ENCODE measurements around the gene PDIA6. TPM values are rescaled to one million over a fixed set of nuclear protein-coding genes. Genes with fewer than 3 reads are reported as not detected.

Gene PDIA6
- total and polyA plus RNA-seq, 2 of the 4 experiments (the other 2 are of a cell fraction) = 204 to 349 TPM

- no peaks in the 10 kb centered on the region; the same call in 1 of the 2 replicates for H3K9me1 ChIP-seq (ENCODE audit: insufficient read depth, low read length)
- H3K18ac ChIP-seq (ENCODE audit: low read depth, low read length) = no peak overlapping the region
- in situ Hi-C loops (cut with MboI; ENCODE audit: low sequenced_read_pairs) (no loop called here), dilution Hi-C loops (cut with HindIII; ENCODE audit: low sequenced_read_pairs, unreplicated experiment) (no loop called here), intact Hi-C loops (cut with micrococcal nuclease) (no loop called here)
- H3K9me3 ChIP-seq (ENCODE audit: control insufficient read depth, insufficient read depth, low read length) = no peaks in the 10 kb centered on the region
- H3K27ac ChIP-seq (ENCODE audit: insufficient read depth, low read length) = no peak overlapping the region
- no peak for DNase-seq
- no peak overlapping the region for H4K5ac ChIP-seq (ENCODE audit: low read depth, low read length)
- H2AK5ac ChIP-seq (ENCODE audit: low read depth, low read length) = no peak overlapping the region
- H3K23ac ChIP-seq (ENCODE audit: low read depth, low read length) = no peak overlapping the region
- CTCF ChIA-PET = no interaction called here
- H3K4ac ChIP-seq (ENCODE audit: low read depth, low read length) = no peak overlapping the region
- H3K4me3 ChIP-seq (ENCODE audit: insufficient read depth, low read depth, low read length) = no peak overlapping the region
- H3K4me1 ChIP-seq (ENCODE audit: control insufficient read depth, insufficient read depth, low read length) = no peaks in the 10 kb centered on the region
- peaks cover 47% of the 10 kb centered on the region for H3K36me3 ChIP-seq (ENCODE audit: control insufficient read depth, insufficient read depth, low read length)
- no peak overlapping the region for H2BK5ac ChIP-seq (ENCODE audit: low read depth, low read length, poor library complexity, severe bottlenecking)
- H3K27me3 ChIP-seq (ENCODE audit: control insufficient read depth, insufficient read depth, low read length) = no peaks in the 10 kb centered on the region
- TF ChIP-seq RFX5 (IDR thresholded peaks at IDR 0.05; ENCODE audit: low read depth, low read length) (no peak), CHD1 (IDR thresholded peaks at IDR 0.05; ENCODE audit: low read depth, low read length) (no peak), MAZ (IDR thresholded peaks at IDR 0.05; ENCODE audit: borderline replicate concordance, low read depth, low read length) (no peak), RCOR1 (IDR thresholded peaks at IDR 0.05; ENCODE audit: insufficient replicate concordance, low read length) (no peak), MXI1 (IDR thresholded peaks at IDR 0.05; ENCODE audit: borderline replicate concordance, low read depth, low read length) (no peak), SMC3 (IDR thresholded peaks at IDR 0.05; ENCODE audit: low read depth, low read length) (no peak), RAD21 (IDR thresholded peaks at IDR 0.05; ENCODE audit: low read length) (no peak), ELK1 (IDR thresholded peaks at IDR 0.05; ENCODE audit: borderline replicate concordance, low read depth, low read length) (no peak), FOS (IDR thresholded peaks at IDR 0.05; ENCODE audit: low read depth, low read length) (no peak), USF2 (IDR thresholded peaks at IDR 0.05; ENCODE audit: low read depth, low read length) (no peak), NFE2L2 (IDR thresholded peaks at IDR 0.05; ENCODE audit: low read depth, low read length) (no peak), POLR2A (IDR thresholded peaks at IDR 0.05; ENCODE audit: low read depth, low read length) (no peak), MAFK (IDR thresholded peaks at IDR 0.05; ENCODE audit: low read depth, low read length) (no peak), BHLHE40 (IDR thresholded peaks at IDR 0.05; ENCODE audit: low read depth, low read length) (no peak), CEBPB (IDR thresholded peaks at IDR 0.05; ENCODE audit: low read depth, low read length) (no peak)
- TF ChIP-seq, protein P1, sequence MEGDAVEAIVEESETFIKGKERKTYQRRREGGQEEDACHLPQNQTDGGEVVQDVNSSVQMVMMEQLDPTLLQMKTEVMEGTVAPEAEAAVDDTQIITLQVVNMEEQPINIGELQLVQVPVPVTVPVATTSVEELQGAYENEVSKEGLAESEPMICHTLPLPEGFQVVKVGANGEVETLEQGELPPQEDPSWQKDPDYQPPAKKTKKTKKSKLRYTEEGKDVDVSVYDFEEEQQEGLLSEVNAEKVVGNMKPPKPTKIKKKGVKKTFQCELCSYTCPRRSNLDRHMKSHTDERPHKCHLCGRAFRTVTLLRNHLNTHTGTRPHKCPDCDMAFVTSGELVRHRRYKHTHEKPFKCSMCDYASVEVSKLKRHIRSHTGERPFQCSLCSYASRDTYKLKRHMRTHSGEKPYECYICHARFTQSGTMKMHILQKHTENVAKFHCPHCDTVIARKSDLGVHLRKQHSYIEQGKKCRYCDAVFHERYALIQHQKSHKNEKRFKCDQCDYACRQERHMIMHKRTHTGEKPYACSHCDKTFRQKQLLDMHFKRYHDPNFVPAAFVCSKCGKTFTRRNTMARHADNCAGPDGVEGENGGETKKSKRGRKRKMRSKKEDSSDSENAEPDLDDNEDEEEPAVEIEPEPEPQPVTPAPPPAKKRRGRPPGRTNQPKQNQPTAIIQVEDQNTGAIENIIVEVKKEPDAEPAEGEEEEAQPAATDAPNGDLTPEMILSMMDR (conservative IDR thresholded peaks at IDR 0.05; ENCODE audit: low read depth, low read length) = no peak
- H2AFZ ChIP-seq (replicated peaks; ENCODE audit: low read length, poor library complexity) = no peak overlapping the region
- no peak overlapping the region for H2BK120ac ChIP-seq (ENCODE audit: low read depth, low read length)
- no peak overlapping the region for H3K4me2 ChIP-seq (ENCODE audit: low read depth, low read length)
- ATAC-seq (ENCODE audit: low read depth) = no peak
- peaks cover 25 to 30% of the 10 kb centered on the region in 2 experiments for H3K79me1 ChIP-seq (ENCODE audit: low read depth in 1 of 2, low read length in 2 of 2)
- H2AK9ac ChIP-seq (replicated peaks; ENCODE audit: low read depth, low read length, poor library complexity) = no peak overlapping the region
- no peak overlapping the region for H3K9ac ChIP-seq (ENCODE audit: low read depth, low read length)
- no peak overlapping the region for H2BK20ac ChIP-seq (ENCODE audit: low read depth, low read length)
- POLR2A ChIA-PET (ENCODE audit: unreplicated experiment) = no interaction called here
- no peak overlapping the region for H4K91ac ChIP-seq (ENCODE audit: insufficient read depth, low read depth, low read length)
- H2BK15ac ChIP-seq (ENCODE audit: low read depth, low read length) = no peak overlapping the region
- H4K8ac ChIP-seq (ENCODE audit: low read depth in 2 of 2, low read length in 2 of 2) = no peak overlapping the region
- no TSS peak for BruUV-seq (replicated peaks)
- no peak overlapping the region for H3K14ac ChIP-seq (replicated peaks; ENCODE audit: low read depth, low read length)
- H4K20me1 ChIP-seq (ENCODE audit: insufficient read depth, low read length) = peaks cover 14% of the 10 kb centered on the region; the same call in 1 of the 2 replicates
- H3K56ac ChIP-seq (ENCODE audit: extremely low read depth, insufficient read depth, low read length) = no peak overlapping the region
- WGBS, 2 experiments (ENCODE audit: extremely low coverage in 2 of 2, insufficient read length in 1 of 2) = no CpG with 5 or more reads among the region's 2 CpGs
Observed at GRCh38 chr2:10792001-10792634, 20.5 kb downstream of the PDIA6 start.
